Gastroesophageal sphincter (tissue), 3 donors: ENCODE results near the gene ST7.

Experiments
- CTCF ChIP-seq, 4 experiments: fragments of 200-600 bp in 2 of 4; fragments of 450-650 bp in 2 of 4; sonication (generic) in 1 of 4; IDR thresholded peaks; one replicate each; pipeline ENCODE4 v1.5.1; 2017 to 2019; ENCODE audit warnings: antibody characterized with exemption in 4 of 4, mild to moderate bottlenecking in 2 of 4, moderate library complexity in 2 of 4
- EP300 ChIP-seq: sonication (generic); formaldehyde crosslinking; IDR thresholded peaks from one replicate; pipeline ENCODE4 v1.6.1; 2017; ENCODE audit warnings: antibody characterized with exemption, mild to moderate bottlenecking
- POLR2A ChIP-seq, 2 donors: fragments of 450-650 bp; IDR thresholded peaks; one replicate each; pipeline ENCODE4 v1.6.1; 2017; ENCODE audit warnings: antibody characterized with exemption in 2 of 2, mild to moderate bottlenecking in 2 of 2, moderate library complexity in 1 of 2

GRCh38 chr7:117164620-117165019, 211.3 kb downstream of the ST7 start:
- TF ChIP-seq CTCF (IDR thresholded peaks at IDR 0.05): no peak
- no peak for TF ChIP-seq EP300
- no peak for TF ChIP-seq POLR2A (IDR thresholded peaks at IDR 0.05)
